GM19468 (cell line): ENCODE results near the gene CCDC50.

Source experiments
- ATAC-seq: cut with Tn5 transposase; IDR thresholded peaks from one replicate; pipeline ENCODE4 v1.9.1; 2021; ENCODE audit warnings: mild to moderate bottlenecking, moderate library complexity, moderate number of reproducible peaks; ENCODE audit not compliant: unreplicated experiment; ENCODE audit errors: extremely low read depth

CCDC50 gene

GRCh38 chr3:191372122-191372521 lies 42.9 kb downstream of the CCDC50 start:
- no peak for ATAC-seq

DNA sequence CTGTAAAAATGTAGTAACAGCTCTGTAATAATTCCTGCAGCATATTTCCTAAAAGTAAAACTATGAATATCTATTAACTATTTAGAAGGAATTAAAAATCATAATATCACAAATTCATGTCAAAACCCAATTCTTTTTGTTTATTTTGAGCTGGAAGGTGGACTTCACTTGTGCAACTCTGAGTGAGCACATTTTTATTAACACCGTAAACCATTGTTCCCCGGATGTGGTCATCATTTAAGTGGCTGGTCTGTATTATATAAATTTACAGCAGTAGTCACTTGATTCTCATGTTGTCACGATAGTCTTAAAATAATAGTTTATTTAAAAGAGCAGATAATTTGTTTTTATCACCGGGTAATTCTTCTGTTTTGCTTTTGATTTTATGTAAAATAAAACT lies 44.1 kb downstream of the CCDC50 start:
- no peak for ATAC-seq

GRCh38 chr3:191376516-191377141 lies 47.4 kb downstream of the CCDC50 start:
- ATAC-seq: no peak

DNA sequence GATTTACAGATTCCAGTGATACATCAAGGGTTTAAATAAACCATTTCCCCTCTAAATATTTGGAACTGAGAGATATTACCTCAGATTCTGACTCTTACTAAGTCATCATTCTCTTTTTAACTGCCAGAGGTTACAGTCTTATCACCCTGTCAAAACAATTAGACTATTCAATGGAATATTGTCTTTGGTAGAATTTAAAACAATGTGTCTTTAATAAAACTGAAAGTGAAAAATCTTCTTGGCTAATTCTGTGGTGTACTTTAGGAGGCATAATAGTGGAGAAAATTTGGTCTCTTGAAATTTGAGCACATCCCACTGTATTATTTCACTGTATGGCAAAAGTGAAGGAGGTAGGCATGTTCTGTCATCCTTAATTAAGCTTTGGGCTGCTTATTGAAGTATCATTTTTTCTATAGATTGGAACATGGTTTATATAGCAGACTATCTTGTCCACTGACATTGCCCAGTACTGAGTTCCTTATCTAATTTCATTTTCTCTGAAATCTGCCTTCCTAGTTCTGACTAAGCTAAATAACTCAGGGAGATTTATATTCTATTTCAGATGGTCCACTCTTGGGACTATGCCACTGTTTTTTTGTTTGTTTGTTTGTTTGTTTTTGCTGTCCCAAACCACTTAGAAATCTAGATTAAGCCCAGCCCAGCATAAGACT lies 49.1 kb downstream of the CCDC50 start:
- no peak for ATAC-seq

DNA sequence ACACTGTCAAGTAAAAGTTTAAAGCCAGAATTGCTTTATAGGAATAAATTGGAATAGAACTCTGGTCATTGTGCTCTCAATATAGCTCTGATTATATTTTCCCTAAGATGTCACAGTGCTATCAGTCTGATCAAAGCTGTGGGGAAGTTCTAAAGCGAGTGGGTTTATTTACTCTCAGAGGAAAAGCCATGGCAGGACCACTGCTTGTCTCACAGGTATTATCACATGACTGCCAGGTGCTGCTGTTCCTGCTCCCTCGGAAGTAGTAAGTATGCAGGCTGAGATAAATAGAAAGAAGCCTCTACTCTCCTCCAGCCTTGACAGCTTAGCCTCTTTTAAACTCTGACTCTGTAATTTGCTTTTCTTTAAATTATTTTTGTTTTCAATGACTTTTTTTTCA lies 50.3 kb downstream of the CCDC50 start:
- ATAC-seq: no peak

DNA sequence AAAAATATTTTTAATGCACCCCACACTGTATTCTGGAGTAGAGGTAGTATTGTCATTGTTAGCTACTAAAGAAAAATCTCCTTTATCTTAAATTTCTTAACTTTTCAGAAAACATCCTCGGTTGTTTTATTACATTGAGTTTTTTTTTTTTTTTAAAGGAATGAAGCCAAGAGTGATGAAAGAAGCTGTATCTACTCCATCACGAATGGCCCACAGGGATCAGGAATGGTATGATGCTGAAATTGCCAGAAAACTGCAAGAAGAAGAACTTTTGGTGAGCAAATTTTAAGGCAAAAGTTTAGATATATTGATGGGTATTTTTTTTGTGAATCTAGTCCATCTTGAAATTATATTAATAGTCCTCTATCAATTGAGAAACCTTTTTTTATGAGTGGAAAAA lies 50.8 kb downstream of the CCDC50 start:
- no peak for ATAC-seq

- no peak for ATAC-seq
Measured at GRCh38 chr3:191381303-191381702, 52.1 kb downstream of the CCDC50 start.

- ATAC-seq: no peak
Measured at GRCh38 chr3:191382661-191383060, 53.5 kb downstream of the CCDC50 start.

GRCh38 chr3:191383124-191383523 lies 53.9 kb downstream of the CCDC50 start:
- ATAC-seq: no peak

- ATAC-seq: no peak
Measured at GRCh38 chr3:191385101-191385500, 55.9 kb downstream of the CCDC50 start.

DNA sequence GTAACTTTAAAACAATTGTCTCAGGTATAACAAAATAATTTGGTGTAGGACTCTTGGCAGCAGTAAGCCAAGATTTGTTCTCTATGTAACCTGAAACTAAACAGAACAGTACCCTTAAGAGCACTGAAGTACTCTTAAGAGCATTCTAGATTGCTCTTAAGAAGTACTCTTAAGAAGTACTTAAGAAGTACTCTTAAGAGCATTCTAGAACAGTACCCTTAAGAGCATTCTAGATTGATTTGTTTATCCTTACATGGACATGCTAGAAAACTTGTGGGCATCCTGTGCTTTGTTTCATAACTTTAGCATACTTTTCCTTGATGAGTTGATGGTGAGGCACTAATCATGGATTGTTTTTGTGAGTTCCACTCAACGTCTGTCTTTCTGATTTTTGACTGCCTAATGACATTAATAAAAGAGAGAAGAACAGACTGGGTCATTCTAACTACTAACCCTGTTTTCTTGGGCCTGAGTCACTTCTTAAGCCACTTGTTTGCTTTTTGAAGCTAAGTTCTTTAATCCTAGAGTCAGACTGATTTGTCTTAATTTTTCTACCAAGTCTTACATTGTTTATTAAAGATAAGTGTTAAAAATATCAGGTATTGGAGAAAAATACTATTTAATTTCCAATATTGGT lies 58.4 kb downstream of the CCDC50 start:
- ATAC-seq: no peak

DNA sequence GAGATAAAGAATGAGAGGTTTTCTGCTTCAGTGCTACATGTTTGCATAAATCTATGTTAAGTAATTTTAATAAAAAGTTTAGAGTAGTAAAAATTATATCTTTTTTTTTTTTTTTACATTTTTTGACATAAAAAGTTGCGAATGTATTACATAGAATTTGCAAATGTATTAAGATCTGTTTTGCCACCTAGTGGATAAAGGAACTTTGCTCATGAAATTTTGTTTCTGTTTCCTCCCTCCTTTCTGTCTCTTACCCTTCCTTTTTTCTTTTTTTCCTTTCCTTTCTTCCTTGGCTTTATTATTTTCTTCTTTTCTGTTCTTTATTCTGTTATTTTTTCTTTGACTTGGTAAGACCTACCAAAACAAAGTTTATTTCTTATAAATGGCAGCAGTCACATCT lies 59.6 kb downstream of the CCDC50 start:
- no peak for ATAC-seq

DNA sequence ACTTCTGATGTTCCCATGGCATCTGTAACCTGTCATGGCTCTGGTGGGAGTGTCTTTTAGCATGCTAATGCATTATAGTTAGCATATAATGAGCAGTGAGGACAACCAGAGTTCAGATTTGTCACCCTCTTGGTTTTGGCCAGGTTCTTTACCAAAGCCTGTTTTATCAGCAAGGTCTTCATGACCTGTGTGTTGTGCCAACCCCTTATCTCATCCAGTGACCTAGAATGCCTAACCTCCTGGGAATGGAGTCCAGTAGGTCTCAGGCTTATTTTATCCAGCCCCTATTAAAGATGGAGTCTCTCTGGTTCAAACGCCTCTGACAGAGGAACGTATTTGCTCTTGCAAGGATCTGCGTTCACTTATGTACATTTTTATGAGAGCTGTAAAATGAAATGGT lies 61.4 kb downstream of the CCDC50 start:
- no peak for ATAC-seq

- no peak for ATAC-seq
Measured at GRCh38 chr3:191391861-191392808, 62.9 kb downstream of the CCDC50 start.

- no peak for ATAC-seq
Measured at GRCh38 chr3:191393146-191393545, 64.0 kb downstream of the CCDC50 start.

DNA sequence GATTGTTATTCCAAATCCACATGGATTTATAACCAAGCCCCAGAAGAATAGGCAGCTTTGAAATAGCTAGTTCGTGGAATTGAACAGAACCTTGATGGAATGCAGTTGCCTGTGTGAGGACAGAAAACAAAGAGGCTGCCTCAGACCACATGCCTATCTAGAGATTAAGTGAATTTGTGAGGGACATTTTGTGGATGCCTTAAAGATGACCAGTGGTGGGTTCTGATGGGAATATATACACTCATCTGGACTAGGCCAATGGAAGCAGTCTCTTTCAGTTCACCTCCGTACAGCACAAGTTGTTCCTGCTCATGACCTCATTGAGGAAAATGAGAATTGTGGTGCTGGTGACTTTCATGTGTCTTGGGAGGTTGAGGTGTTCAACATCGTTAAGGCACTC lies 68.6 kb downstream of the CCDC50 start:
- no peak for ATAC-seq

GRCh38 chr3:191398607-191399006 lies 69.4 kb downstream of the CCDC50 start:
- ATAC-seq: no peak

DNA sequence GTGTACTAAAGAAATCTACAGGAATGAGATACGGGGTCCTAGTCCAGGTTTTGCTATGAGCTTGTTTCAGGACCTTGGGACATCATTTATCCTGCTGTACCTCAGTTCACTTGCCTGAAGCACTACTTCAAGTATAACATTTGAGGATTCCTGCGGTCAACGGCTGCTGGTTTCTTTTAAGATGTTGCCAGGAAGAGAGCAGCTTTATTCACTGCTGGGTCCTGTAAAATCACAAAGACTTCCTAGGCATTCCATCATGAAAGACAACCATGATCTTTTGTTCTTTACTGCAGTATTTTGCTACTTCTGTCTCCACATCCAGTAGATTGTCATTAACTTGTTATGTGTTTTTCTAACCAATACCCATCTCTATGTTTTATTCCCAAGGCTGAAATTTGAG lies 70.7 kb downstream of the CCDC50 start:
- ATAC-seq: no peak

- no peak for ATAC-seq
Measured at GRCh38 chr3:191401775-191402357, 72.7 kb downstream of the CCDC50 start.

- no peak for ATAC-seq
Measured at GRCh38 chr3:191409791-191410359, 80.7 kb downstream of the CCDC50 start.
